ENCODE measurements around the gene FKBP11.
A peak's percentile ranks its signal among the peaks of the same experiment; 100 is the strongest.

FKBP11 gene

DNA sequence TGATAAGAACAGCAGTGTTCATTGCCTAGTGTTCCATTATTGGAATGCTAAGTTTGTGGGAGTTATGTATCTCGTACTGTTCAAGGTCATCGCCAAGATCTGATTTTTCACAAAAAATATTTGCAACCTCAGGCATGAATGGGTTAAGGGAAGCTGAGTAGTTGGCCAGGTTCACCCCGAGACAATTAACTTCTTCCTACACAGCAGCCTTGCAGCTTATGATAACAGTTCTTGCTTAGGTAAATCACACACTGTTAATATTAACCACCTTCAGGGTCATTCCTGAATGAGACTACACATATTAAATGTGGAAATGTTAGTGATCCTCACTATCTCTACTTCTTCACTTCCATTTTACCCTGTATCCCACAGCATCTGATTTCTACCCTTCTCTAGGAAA, 18.0 kb downstream of the FKBP11 start:
- no peak overlapping the region for H3K27ac ChIP-seq
- no peak for TF ChIP-seq ZFX (IDR thresholded peaks at IDR 0.05)
- TF ChIP-seq, protein P1, sequence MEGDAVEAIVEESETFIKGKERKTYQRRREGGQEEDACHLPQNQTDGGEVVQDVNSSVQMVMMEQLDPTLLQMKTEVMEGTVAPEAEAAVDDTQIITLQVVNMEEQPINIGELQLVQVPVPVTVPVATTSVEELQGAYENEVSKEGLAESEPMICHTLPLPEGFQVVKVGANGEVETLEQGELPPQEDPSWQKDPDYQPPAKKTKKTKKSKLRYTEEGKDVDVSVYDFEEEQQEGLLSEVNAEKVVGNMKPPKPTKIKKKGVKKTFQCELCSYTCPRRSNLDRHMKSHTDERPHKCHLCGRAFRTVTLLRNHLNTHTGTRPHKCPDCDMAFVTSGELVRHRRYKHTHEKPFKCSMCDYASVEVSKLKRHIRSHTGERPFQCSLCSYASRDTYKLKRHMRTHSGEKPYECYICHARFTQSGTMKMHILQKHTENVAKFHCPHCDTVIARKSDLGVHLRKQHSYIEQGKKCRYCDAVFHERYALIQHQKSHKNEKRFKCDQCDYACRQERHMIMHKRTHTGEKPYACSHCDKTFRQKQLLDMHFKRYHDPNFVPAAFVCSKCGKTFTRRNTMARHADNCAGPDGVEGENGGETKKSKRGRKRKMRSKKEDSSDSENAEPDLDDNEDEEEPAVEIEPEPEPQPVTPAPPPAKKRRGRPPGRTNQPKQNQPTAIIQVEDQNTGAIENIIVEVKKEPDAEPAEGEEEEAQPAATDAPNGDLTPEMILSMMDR (conservative IDR thresholded peaks at IDR 0.05), result no peak

DNA sequence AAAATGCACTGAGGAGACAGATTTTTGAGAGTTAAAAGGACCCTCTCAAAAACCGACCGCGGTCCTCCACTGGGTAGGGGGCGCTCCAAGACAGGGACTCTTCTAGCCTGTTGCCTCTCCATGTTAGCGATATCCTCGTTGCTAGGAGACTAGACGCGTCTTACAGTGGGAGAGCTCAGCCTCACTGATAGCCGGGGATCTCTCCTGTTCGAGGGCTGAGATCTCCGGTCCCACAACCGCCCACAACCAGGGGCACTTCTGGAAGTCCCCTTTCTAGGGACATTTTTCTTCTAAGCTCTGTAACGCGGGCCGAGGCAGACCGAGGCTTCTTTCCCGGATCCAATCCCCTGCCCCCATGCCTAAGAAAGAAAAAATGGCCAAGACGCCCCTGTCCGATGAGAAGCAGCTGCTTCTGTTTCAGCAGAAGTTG, 21.3 kb downstream of the FKBP11 start:
- no peak for TF ChIP-seq ZFX (IDR thresholded peaks at IDR 0.05)
- TF ChIP-seq, protein P1 (conservative IDR thresholded peaks at IDR 0.05), result no peak
- no peak overlapping the region for H3K27ac ChIP-seq

DNA sequence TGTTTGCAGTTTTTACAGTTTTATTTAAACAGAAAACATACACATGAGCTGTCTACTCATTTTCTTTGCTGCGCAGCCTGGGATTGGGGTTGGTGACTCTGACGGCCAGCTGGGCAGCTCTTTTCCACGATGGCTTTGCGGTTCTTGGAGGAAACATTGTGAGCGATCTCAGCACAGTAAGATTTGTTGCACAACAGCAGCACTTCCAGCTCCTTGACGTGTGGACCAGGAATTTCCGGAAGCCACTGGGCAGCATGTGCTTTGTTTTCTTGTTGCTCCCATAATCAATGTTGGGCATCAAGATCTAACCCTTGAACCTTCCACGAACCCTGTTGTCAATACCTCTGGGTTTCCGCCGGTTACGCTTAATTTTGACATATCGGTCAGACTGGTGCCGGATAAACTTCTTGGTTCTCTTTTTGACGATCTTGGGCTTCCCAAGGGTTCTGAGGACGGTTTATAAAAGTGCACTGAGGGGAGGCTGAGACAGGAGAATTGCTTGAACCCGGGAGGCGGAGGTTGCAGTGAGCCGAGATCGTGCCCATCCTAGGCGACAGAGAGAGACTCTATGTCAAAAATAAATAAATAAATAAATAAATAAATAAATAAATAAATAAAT, 21.8 kb downstream of the FKBP11 start:
- TF ChIP-seq, protein P1 (conservative IDR thresholded peaks at IDR 0.05), result no peak
- no peak for TF ChIP-seq ZFX (IDR thresholded peaks at IDR 0.05)

DNA sequence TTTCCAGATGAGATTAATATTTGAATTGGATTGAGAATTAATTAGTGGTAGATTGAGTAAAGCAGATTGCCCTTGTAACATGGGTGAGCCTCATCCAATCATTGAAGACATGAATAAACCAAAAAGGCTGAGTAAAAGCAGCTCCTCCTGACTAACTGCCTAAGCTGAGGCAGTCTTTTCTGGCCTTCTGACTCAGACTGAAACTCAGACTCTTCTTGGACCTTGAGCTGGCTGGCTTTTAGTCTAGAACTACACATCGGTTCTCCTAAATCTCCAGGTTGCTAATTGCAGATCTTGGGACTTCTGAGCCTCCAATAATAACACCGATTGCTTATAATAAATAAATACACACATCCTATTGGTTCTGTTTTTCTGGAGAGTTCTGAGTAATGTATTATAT, 24.0 kb downstream of the FKBP11 start:
- TF ChIP-seq ZFX (IDR thresholded peaks at IDR 0.05), result no peak
- TF ChIP-seq, protein P1 (conservative IDR thresholded peaks at IDR 0.05), result no peak
- no peak overlapping the region for H3K27ac ChIP-seq

More for the DNA sequence above, 21.8 kb downstream of the FKBP11 start:
- H3K27ac ChIP-seq, result no peak overlapping the region

DNA sequence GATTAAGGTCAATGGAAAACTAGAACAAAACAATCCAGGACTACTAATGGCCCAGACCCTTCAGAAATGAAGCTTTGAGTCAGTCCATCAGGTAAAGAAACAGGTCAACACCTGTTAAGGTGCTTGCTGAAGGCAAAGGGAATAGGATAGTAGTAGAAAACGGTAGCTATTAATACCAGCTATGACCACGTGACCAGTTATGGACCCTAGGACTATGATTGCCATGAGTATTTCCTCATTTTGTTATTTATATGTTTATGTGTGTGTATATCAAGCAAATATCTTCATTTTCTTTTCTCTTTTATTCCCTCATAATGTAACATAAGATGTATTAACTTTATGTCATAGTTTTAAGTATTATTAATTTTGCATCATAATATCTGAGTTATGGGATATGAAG, 25.6 kb downstream of the FKBP11 start:
- TF ChIP-seq ZFX (IDR thresholded peaks at IDR 0.05), result no peak
- TF ChIP-seq, protein P1 (conservative IDR thresholded peaks at IDR 0.05), result no peak
- no peak overlapping the region for H3K27ac ChIP-seq

DNA sequence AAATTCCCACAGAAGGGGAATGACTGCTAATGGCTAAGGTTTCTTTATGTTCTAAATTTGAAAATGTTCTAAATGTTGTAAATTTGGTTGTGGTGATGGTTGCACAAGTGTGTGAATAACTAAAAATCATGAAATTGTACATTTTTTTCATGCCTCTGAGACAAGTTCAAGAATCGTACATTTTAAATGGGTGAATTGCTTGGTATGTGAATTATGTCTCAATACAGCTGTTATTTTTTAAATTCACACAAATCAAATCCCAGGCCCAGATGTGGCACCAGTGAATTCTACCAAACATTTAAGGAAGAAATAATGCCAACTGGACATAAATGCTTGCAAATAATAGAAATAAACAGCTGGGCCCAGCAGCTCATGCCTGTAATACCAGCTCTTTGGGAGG, 31.0 kb downstream of the FKBP11 start:
- no peak overlapping the region for H3K27ac ChIP-seq
- TF ChIP-seq, protein P1 (conservative IDR thresholded peaks at IDR 0.05), result no peak
- TF ChIP-seq ZFX (IDR thresholded peaks at IDR 0.05), result no peak

DNA sequence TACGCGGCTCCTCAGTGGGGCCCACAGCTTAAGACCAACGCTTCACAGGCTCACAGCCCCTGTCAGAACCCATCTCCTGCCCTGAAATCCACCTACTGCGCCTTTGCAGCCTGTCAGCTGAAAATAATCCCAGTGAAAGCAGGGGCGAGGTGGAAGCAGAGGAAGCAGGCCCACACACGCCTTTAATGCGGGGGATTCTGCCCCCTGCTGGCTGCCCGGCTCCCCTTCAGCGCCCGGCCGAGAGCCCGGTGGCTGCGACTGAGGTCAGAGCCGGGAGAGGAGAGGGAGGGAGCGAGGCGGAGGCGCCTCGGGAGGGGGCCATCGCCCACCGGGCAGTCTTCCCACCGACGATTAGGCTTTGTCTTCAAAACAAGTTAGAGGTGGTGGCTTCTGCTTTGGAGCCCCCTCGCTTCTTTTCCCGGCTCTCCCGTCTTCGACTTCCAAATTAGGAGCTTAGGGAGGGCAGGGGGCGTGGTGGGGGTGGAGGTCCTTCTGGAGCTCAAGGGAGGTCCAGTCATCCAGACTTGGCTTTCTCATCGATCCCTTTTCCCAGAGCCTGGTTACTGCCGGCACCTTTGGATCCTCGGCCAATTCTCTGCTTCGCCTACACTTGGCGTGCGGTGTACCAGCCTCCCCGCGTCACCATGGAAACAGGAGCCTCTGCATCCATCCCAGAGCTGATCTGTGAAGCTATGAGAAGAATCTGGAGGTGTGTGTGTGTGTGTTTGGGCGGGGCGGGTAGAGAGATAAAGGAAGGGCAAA, 34.5 kb downstream of the FKBP11 start:
- H3K27ac ChIP-seq, result no peak overlapping the region

More for the DNA sequence above, 34.5 kb downstream of the FKBP11 start:
- TF ChIP-seq ZFX (IDR thresholded peaks at IDR 0.05), result no peak
- TF ChIP-seq, protein P1 (conservative IDR thresholded peaks at IDR 0.05), result peak; percentile 83
